Ovary (tissue), 9 donors: ENCODE measurements around the gene CCS. TPM values are rescaled to one million over a fixed set of nuclear protein-coding genes. Genes with fewer than 3 reads are reported as not detected.
"Not testable (repeated sequence)": the region's sequence is repeated elsewhere in the genome, so short reads cannot be mapped to it uniquely, and the experiment has no call there.

Source experiments
- DNase-seq, 5 donors: peaks; one replicate each; pipeline ENCODE4 v3.0.0-alpha.2; 2019 to 2020
- H3K27ac ChIP-seq, 2 donors: fragments of 200-600 bp; one replicate each; pipeline versions ENCODE4 v1.5.1 to v1.8.0; 2019 to 2022
- H3K27me3 ChIP-seq: fragments of 200-600 bp; one replicate; pipeline ENCODE4 v1.8.0; 2022
- H3K36me3 ChIP-seq: fragments of 200-600 bp; sonication (generic); one replicate; pipeline ENCODE4 v1.5.1; 2019
- H3K4me1 ChIP-seq: one replicate; pipeline ENCODE4 v1.8.1; 2013; ENCODE audit warnings: mild to moderate bottlenecking, moderate library complexity; ENCODE audit not compliant: insufficient read depth
- H3K4me3 ChIP-seq: fragments of 200-600 bp; sonication (generic); one replicate; pipeline ENCODE4 v1.5.1; 2017
- H3K9me3 ChIP-seq, 2 donors: fragments of 200-600 bp in 1 of 2; sonication (generic) in 1 of 2; one replicate each; pipeline versions ENCODE4 v1.5.1 to v1.8.1; 2013 to 2019; ENCODE audit warnings: mild to moderate bottlenecking in 1 of 2, moderate library complexity in 1 of 2
- CTCF ChIP-seq, 3 donors: fragments of 450-650 bp in 2 of 3; fragments of 200-600 bp in 1 of 3; IDR thresholded peaks; one replicate each; pipeline versions ENCODE4 v1.5.1 to v1.8.0; 2016 to 2022; ENCODE audit warnings: antibody characterized with exemption in 3 of 3, mild to moderate bottlenecking in 1 of 3
- EP300 ChIP-seq: sonication (generic); formaldehyde crosslinking; IDR thresholded peaks from one replicate; pipeline ENCODE4 v1.6.1; 2017; ENCODE audit warnings: antibody characterized with exemption
- POLR2A ChIP-seq: fragments of 450-650 bp; IDR thresholded peaks from one replicate; pipeline ENCODE4 v1.6.1; 2017; ENCODE audit warnings: antibody characterized with exemption, mild to moderate bottlenecking, moderate library complexity
- WGBS, 3 donors: extraction: QIAGEN DNeasy Blood & Tissue Kit in 1 of 3; methylation state at CpG; one replicate each; pipeline versions ENCODE4 v1.1.5 to v1.1.7; 2013 to 2017; 5-methylcytosine and 5-hydroxymethylcytosine counted together
- intact Hi-C, 4 donors: fragments of 100-400 bp; cut with DNase I; formaldehyde crosslinking; loops; one replicate each; pipeline versions ENCODE4 v1.11.0 to v1.15.1; 2022 to 2023
- polyA plus RNA-seq, 2 donors: library from polyadenylated mRNA; stranded (reverse); fragments of 200-250 nt in 1 of 2; fragments of 350-450 nt in 1 of 2; fragmentation: Illumina TruSeq in 1 of 2; extraction: RNeasy Lipid Tissue Mini Kit (QIAGEN cat#74804) in 1 of 2; gene quantifications; one replicate each; pipeline ENCODE4 v1.2.3, GENCODE V29; 2013 to 2014
- total RNA-seq, 7 donors: library from RNA; depleted of rRNA in 2 of 7; stranded (reverse); fragments of >200 nt in 2 of 7; fragmentation: NEBNext Ultra II Directional in 3 of 7; extraction: Animal tissue kit (Norgen Biotek cat#: 25700) in 3 of 7; gene quantifications; one replicate each; pipeline versions ENCODE4 v1.1.0 to v1.2.4, GENCODE V29; 2016 to 2023
- donor health status: DM: no; HTN: no; CAD: no; lungs with moderate emphysema.
- donor health status: DM: no; HTN: no; CAD: no.
- donor health status: Bipolar disorder and iron deficiency.
- donor health status: DM: yes; HTN: yes; CAD: no.
- donor health status: DM: no; HTN: no; CAD: no.
- donor health status: DM: yes; HTN: yes; CAD: no.

Gene CCS
- total and polyA plus RNA-seq, 9 donors = 15.7 to 55.0 (median 49.1) TPM

GRCh38 chr11:66637557-66638176 is 44.7 kb downstream of the CCS start:
- no peaks in the 10 kb centered on the region for H3K36me3 ChIP-seq
- H3K4me3 ChIP-seq = peak overlapping the region; percentile 53
- no peak for DNase-seq
- peaks cover 8% of the 10 kb centered on the region for H3K4me1 ChIP-seq
- no peaks in the 10 kb centered on the region for H3K27me3 ChIP-seq
- H3K27ac ChIP-seq = peak overlapping the region in 1 of 2 donors; percentile 41
- intact Hi-C loops = no loop called here
- no peaks in the 10 kb centered on the region for H3K9me3 ChIP-seq
- TF ChIP-seq EP300 = no peak
- TF ChIP-seq CTCF (IDR thresholded peaks at IDR 0.05) = no peak
- no peak for TF ChIP-seq POLR2A
- WGBS, 3 donors = 29 to 33% (median 33%) methylated on average over 12 of the region's 12 CpGs

DNA sequence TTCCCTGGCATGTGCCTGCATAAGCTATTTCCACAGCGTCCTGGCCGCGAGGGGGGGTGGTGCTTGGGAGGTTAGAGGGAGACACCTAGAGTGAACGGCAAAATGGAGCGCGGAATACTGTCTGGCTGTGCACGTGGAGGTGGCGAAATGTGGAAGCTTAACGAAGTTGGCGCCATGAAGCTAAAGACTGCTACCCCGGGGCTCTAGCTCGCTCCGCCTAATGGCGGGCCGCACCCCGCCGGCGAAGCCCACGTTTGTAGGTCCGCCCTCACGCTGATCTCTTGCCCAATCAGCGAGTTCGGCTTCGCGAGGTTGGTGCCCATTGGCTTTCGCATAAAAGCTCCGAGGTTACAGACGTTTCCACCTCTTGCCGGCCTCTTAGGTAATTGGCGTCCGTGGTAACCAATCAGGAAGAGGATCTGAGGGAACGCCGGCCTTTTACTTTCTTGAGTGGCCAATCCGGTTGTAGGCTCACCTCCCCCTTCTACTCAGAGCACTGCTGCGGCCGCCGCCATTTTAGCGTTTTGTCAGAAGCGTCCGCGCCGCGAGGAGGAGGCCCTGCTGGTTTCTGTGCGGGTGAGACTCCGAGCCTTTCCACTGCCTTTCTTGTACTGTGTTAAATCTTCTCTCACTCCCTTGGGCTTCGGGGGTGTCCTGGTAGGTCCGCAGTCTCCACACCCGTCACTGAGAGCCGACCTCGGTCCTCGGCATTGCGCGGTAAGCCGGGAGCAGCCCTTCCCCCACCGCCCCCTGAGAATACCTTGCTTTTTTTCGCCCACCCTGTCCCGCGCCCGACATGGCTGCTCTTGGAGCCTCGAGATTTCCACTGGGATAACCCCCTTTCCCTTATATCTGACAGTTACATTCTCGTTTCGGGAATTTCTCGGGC is 45.4 kb downstream of the CCS start, which contains the start of gene RBM4:
Gene RBM4, plus strand, starts transcription at position 527 of the 889 bp plus-strand sequence. CDS start 1,009 bp downstream, outside the sequence.
- Histone ChIP-seq H3K36me3 (no peaks in the 10 kb centered on the region), H3K27me3 (no peaks in the 10 kb centered on the region), H3K4me3 (peak within 1 kb of the TSS; percentile 87), H3K4me1 (peaks cover 10% of the 10 kb centered on the region), H3K27ac (peak within 1 kb of the TSS; percentile 72 to 80), H3K9me3 (no peaks in the 10 kb centered on the region)
- peak; percentile 95 to 99 (median 96) for DNase-seq
- 0 to 1% (median 0%) methylated on average over 63 of the region's 63 CpGs for WGBS, 3 donors
- intact Hi-C loops = no loop called here
- TF ChIP-seq EP300 (peak; percentile 10), POLR2A (peak; percentile 95), CTCF (IDR thresholded peaks at IDR 0.05) (peak in 2 of 3 donors; percentile 20 to 23)

DNA sequence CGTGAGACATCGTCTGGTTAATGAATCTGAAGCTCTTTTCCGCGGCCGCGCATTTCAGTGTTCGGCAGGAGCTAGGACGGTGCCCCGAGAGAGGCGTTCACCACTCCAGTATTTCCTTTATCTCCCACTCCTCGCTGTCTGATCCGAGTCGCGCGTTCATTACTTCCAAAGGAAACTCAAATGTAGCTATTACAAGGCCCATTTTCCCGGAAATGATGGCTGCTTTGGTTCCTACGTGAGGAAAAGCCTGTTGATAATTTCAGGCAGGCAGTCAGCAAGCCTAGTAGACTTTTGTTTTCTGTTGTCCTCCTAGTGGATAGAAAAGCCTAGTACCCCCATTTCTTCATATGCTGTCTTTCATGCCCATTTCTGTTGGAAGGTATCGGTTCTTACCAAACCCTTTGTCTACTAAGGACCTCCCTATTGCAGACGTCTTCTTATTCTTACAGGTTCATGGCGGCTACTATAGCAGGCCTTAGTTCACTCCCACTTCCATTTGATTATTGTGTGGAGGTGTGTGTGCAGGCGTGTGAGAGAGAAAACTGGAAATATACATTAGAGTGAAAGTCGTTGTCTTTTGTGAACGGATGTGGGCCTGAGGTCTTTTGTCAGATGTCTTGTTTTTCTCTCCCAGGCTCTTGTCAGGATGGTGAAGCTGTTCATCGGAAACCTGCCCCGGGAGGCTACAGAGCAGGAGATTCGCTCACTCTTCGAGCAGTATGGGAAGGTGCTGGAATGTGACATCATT is 46.3 kb downstream of the CCS start:
- TF ChIP-seq EP300 = no peak
- TF ChIP-seq CTCF (IDR thresholded peaks at IDR 0.05) = no peak
- TF ChIP-seq POLR2A = no peak
- peaks cover 18% of the 10 kb centered on the region for H3K4me1 ChIP-seq
- H3K4me3 ChIP-seq = peak overlapping the region; percentile 87
- intact Hi-C loops = no loop called here
- H3K27me3 ChIP-seq = no peaks in the 10 kb centered on the region
- H3K36me3 ChIP-seq = no peaks in the 10 kb centered on the region
- WGBS, 3 donors = 1 to 2% (median 2%) methylated on average over 27 of the region's 27 CpGs
- no peaks in the 10 kb centered on the region for H3K9me3 ChIP-seq
- peak overlapping the region; percentile 72 to 80 for H3K27ac ChIP-seq
- DNase-seq = no peak

GRCh38 chr11:66639814-66640340 is 46.9 kb downstream of the CCS start:
- H3K9me3 ChIP-seq, H3K36me3 ChIP-seq, H3K27me3 ChIP-seq, intact Hi-C loops, H3K27ac ChIP-seq, DNase-seq: not testable (repeated sequence)
- Histone ChIP-seq H3K4me3 (peak overlapping the region; percentile 87), H3K4me1 (peaks cover 18% of the 10 kb centered on the region)
- 24 to 46% (median 31%) methylated on average over 9 to 10 of the region's 10 CpGs for WGBS, 3 donors
